ENCODE data around the gene IL21R.
"Not testable (repeated sequence)": the region's sequence is repeated elsewhere in the genome, so short reads cannot be mapped to it uniquely, and the experiment has no call there.

Gene IL21R

DNA sequence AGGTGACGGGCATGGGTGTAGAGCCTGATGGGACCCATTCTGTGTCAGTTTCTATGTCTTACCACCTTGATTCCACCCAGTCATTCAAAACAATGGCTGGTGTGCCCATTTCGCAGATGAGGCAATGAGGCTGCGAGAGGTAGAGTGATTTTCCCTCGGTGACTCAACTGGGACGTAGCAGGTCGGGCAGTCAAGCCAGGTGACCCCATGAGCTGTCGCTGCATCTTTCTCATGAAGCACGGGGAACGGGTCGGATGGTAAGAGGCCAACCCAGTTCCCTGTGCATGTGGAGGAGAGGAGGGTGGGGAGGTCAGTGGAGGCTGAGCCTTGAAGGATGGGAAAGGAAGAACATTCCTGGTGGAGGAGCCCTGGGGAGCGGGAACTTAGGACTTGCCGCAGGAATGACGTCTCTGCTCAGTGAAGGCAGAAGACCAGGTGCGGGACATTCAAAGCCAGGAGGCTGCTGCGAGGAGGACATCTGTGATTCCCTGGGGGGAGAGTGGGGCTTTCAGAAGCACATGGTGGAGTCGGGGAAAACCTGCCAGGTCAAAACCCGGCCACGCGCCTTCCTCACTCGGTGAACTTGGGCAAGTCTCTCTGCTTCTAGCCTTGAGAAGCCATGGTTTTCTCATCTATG, 1.1 kb downstream of the IL21R start:
- peak; percentile 44 for DNase-seq

GRCh38 chr16:27403601-27403992, 1.6 kb downstream of the IL21R start:
- no peak for DNase-seq

GRCh38 chr16:27404163-27404823, 2.3 kb downstream of the IL21R start:
- no peak for DNase-seq

DNA sequence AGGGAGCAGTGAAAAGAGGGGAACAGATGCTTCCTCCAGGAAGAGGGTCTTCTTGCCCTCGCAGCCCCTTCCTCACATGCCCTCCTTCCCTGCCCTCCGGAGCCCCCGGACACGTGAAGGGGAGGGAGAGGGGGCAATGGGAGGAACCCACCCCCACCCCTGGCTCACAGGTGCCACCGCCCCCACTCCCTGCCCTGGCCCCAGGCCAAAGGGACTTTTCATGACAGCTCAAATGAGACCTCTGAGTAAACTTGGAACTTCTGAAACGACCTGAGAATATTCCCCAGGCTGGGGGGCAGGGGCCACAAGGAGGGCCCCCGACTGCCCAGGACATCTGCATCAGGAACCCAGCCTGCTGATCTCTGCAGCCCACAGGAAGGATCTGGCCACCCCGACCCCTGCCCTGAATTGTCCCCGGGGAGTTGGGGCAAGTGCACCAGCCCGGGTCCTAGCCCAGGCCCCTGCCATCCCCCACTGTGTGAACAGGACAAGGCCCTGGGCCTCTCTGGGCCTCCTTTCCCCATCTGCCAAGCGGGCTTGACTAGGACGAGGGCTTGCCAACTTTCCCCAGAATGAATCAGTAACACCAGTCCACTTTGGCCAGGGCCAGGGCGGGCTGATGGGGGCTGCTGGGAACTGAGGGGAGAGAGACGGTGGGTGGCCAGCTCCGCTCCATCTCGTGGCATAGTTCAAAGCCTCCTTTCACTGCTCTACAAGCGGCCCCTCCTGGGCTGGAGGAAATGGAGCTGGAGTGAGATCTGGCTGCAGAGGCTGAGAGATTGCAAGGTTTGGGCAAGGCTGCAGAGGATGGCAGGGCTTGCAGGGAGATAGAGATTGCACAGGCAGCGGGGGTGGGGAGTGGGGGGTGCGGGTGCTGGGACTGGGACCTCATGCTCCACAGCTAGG, 3.8 kb downstream of the IL21R start:
- peak; percentile 44 for DNase-seq

- DNase-seq = no peak
Observed at GRCh38 chr16:27406511-27407128, 4.6 kb downstream of the IL21R start.

- peak; percentile 39 for DNase-seq
Observed at GRCh38 chr16:27407133-27407532, 5.2 kb downstream of the IL21R start.

DNA sequence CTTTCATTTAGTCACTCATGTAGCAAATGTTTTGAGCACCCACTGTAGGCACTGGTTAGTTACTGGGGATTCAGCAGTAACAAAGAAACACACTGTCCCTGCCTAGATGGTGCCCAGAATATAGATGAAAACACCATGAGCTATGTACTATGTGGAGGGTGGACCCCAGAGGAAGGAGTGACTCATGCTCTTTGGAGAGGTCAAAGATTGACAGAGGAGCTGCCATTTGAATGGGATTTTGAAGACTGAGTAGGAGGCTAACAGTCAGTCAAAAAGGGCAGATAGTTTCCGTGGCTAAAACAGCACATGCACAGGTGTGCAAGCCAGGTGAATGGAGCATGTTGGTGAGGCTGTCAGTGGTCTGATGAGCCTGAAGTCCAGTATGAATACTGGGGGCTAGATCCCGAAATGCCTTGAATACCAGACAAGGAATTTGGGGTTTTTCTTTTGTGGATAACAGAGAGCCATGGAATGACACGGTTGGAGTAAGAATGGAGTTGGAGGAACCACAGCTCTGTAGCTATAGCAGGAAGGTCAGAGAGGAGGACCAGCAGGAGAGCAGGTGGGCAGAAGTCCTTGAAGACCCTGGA, 6.1 kb downstream of the IL21R start:
- DNase-seq = peak; percentile 48

- DNase-seq = no peak
Observed at GRCh38 chr16:27408602-27409031, 6.6 kb downstream of the IL21R start.

DNA sequence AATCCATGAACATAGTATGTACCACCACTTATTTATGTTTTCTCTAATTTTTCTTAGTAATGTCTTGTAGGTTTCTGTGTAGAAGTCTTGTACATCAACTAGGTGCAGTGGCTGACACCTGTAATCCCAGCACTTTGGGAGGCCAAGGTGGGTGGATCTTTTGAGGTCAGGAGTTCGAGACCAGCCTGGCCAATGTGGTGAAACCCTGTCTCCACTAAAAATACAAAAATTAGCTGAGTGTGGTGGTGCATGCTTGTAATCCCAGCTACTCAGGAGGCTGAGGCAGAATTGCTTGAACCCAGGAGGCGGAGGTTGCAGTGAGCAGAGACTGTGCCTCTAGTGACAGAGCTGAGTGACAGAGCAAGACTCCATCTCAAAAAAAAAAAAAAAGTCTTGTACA, 8.0 kb downstream of the IL21R start:
- DNase-seq = not testable (repeated sequence)

DNA sequence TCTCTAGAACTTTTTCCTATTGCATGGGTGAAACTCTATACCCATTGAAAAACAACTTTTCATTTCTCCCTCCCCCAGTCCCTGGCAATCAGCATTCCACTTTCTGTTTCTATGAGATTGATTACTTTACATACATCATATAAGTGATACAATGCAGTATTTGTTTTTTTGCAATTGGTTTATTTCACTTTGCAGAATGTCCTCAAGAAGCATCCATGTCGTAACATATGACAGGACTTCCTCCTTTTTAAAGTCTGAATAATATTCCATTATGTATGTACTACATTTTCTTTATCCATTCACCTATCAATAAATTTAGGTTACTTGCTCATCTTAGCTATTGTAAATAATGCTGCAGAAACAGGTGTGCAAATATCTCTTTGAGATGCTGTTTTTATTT, 8.8 kb downstream of the IL21R start:
- no peak for DNase-seq

GRCh38 chr16:27413956-27414355, 12.0 kb downstream of the IL21R start:
- DNase-seq = no peak

- DNase-seq = no peak
Observed at GRCh38 chr16:27414788-27415431, 12.9 kb downstream of the IL21R start.

GRCh38 chr16:27417047-27417671, 15.2 kb downstream of the IL21R start:
- DNase-seq = no peak

GRCh38 chr16:27421961-27422740, 20.2 kb downstream of the IL21R start:
- DNase-seq = no peak

DNA sequence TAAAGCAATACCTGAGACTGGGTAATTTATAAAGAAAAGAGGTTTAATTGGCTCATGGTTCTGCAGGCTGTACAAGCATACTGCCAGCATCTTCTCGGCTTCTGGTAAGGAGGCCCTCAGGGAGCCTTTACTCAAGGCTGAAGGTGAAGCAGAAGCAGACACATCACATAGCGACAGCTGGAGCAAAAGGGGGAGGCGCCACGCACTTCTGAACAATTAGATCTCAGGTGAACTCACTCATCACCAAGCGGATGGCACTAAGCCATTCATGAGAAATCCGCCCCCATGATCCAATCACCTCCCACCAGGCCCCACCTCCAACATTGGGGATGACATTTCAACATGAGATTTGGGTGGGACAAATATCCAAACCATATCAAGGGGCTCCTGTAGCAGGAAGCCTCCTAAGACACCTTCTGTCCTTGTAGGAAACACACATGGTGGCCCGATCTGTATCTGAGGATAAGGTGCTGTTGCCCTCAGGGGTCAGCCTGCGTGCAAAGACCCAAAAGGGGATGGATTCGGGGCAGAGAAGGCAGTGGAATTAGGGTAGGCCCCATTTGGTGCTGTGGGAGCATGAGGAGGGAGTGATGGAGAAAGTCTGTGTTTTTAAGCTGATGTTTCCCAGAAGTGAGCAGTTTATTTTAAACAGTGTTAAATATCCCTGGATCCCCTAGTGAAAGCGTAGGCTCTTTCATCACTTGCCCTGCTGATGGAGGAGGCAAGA, 23.0 kb downstream of the IL21R start:
- no peak for DNase-seq

DNA sequence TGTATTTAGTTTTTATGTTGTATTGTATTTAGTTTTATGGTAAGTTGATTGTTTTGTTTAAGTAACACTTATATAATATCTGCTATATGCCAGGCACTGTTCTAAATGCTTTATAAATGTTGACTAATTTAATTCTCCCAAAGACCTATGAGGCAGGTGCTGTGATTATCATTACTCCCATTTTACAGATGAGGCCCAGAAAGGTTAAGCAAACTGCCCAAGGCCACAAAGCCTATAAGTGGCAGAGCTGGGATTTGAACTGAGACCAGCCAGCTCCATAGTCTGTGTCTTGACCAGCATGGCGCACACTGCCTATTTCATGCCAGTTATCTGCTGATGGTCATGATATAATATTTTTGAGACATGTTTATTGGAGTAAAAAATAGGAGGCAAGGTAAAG, 24.0 kb downstream of the IL21R start:
- DNase-seq = no peak

DNA sequence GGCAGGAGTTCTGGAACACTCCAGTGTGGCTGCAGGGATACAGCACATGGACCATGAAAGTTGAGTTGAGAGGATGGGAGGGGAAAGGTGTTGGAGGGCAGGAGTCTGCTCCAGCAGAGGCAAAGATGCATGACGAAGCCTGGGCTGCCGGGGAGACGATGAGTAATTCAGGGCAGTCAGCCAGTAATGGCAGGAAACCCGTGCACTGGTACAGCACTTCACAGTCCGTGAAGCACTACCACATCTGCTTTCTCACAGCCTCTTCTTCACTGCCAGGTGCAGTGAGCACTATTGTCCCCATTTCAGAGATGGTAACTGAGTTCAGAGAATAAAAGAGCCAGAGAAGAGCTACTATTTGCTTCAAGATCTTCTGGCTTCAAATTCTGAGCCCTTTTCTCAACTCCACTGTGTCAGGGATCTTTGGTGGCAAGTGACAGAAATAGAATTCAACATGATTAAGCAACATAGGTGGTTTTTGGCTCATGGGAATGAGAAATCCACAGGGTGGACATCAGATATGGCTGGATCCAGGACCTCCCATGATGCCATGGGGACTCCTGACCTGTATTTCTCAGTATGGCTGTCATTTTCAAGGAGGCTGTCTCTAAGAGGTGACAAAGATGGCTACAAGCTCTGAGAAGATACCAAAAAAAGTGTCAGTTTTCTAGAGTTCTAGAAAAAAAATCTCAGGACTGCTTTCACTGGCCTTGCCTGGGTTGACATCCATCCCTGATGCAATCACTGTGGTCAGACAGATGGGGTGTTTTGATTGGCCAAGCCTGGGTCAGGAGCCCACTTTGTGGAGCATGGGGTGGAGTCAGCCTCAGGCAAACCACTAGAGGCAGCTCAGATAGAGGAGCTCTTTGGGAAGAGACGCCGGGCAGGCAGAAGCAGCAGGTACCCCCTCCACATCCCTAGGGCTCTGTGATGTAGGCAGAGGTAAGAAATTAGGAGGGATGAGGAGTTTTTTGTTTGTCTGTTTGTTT, 24.7 kb downstream of the IL21R start:
- peak; percentile 86 for DNase-seq

- DNase-seq = no peak
Observed at GRCh38 chr16:27427538-27427937, 25.6 kb downstream of the IL21R start.
